ENCODE data around the gene SCN3A.
A peak's percentile ranks its signal among the peaks of the same experiment; 100 is the strongest.

Gene SCN3A

DNA sequence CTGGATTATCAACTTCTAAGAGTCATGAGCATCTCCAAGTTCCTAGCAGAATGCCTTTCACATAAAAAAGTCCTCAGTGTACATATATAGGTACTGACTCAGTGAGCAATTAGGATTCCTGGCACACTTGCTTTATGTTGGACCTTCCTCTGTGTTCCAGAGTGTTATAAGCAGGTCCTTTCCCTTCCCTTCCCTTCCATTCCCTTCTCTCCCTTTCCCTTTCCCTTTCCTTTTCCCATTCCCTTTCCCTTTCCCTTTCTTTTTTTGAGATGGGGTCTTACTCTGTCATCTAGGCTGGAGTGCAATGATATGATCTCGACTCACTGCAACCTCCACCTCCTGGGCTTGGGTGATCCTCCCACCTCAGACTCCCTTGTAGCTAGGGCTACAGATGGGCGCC, 48.7 kb downstream of the SCN3A start:
- Histone ChIP-seq H3K4me1 (ENCODE audit: control insufficient read depth, insufficient read depth, low read length, unreplicated experiment) (no peaks in the 10 kb centered on the region), H3K27me3 (ENCODE audit: insufficient read depth, low read length) (no peaks in the 10 kb centered on the region), H2AFZ (ENCODE audit: low read length, unreplicated experiment) (no peak overlapping the region), H3K27ac (ENCODE audit: low read depth, low read length) (no peak overlapping the region), H3K79me2 (ENCODE audit: control insufficient read depth, insufficient read depth, low read length, unreplicated experiment) (no peaks in the 10 kb centered on the region), H3K36me3 (ENCODE audit: insufficient read depth, low read length) (no peaks in the 10 kb centered on the region), H3K4me3 (ENCODE audit: low read depth, low read length) (no peak overlapping the region)

DNA sequence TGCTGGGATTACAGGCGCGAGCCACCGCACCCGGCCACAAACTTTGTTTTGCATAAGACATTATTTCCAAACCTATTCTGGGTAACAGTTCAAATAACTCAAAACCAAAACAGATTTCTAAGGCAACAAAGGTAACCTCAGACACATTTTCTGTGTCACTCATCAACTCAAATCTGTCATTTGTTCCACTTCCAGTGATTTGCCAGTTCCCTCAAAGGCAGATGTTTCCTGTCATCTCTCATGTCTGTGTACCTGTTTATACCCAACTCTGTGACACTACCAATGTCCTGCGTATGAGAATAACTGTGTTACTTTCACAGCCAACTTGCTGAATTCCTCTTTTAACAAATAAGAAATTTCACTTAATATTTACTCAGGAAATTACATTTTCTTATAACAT, 54.4 kb downstream of the SCN3A start:
- no peak overlapping the region for H3K4me3 ChIP-seq (ENCODE audit: low read depth, low read length)
- H3K27ac ChIP-seq (ENCODE audit: low read depth, low read length) = no peak overlapping the region
- no peaks in the 10 kb centered on the region for H3K27me3 ChIP-seq (ENCODE audit: insufficient read depth, low read length)
- H3K4me1 ChIP-seq (ENCODE audit: control insufficient read depth, insufficient read depth, low read length, unreplicated experiment) = no peaks in the 10 kb centered on the region
- H3K36me3 ChIP-seq (ENCODE audit: insufficient read depth, low read length) = no peaks in the 10 kb centered on the region
- no peaks in the 10 kb centered on the region for H3K79me2 ChIP-seq (ENCODE audit: control insufficient read depth, insufficient read depth, low read length, unreplicated experiment)
- H2AFZ ChIP-seq (ENCODE audit: low read length, unreplicated experiment) = no peak overlapping the region

- Histone ChIP-seq H3K79me2 (ENCODE audit: control insufficient read depth, insufficient read depth, low read length, unreplicated experiment) (no peaks in the 10 kb centered on the region), H3K27me3 (ENCODE audit: insufficient read depth, low read length) (no peaks in the 10 kb centered on the region), H3K4me1 (ENCODE audit: control insufficient read depth, insufficient read depth, low read length, unreplicated experiment) (no peaks in the 10 kb centered on the region), H3K36me3 (ENCODE audit: insufficient read depth, low read length) (no peaks in the 10 kb centered on the region), H2AFZ (ENCODE audit: low read length, unreplicated experiment) (no peak overlapping the region), H3K27ac (ENCODE audit: low read depth, low read length) (no peak overlapping the region), H3K4me3 (ENCODE audit: low read depth, low read length) (no peak overlapping the region)
These were observed 56.4 kb downstream of the SCN3A start for GRCh38 chr2:165147186-165148045.

DNA sequence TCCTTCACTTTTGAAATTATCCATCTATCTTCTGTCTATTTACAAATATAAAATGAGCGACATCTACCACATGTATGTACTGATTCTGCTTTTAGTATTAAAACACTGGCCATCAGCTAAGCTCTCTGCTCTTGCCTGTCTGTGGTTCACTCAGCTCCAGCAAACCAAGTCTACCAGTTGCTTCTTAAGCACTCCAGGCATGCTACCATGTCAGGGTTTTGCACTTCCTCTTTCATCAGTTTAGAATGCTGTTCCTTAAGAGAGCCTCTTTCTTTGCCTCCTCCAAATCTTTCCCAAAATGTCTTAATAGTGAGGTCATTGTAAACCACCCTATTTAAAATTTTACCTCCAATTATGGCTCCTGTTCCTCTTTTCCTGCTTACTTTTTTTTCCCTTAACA, 59.5 kb downstream of the SCN3A start:
- no peaks in the 10 kb centered on the region for H3K4me1 ChIP-seq (ENCODE audit: control insufficient read depth, insufficient read depth, low read length, unreplicated experiment)
- no peak overlapping the region for H3K4me3 ChIP-seq (ENCODE audit: low read depth, low read length)
- H3K27ac ChIP-seq (ENCODE audit: low read depth, low read length) = no peak overlapping the region
- no peaks in the 10 kb centered on the region for H3K27me3 ChIP-seq (ENCODE audit: insufficient read depth, low read length)
- H2AFZ ChIP-seq (ENCODE audit: low read length, unreplicated experiment) = no peak overlapping the region
- H3K36me3 ChIP-seq (ENCODE audit: insufficient read depth, low read length) = no peaks in the 10 kb centered on the region
- no peaks in the 10 kb centered on the region for H3K79me2 ChIP-seq (ENCODE audit: control insufficient read depth, insufficient read depth, low read length, unreplicated experiment)

- Histone ChIP-seq H3K4me3 (ENCODE audit: low read depth, low read length) (no peak overlapping the region), H3K79me2 (ENCODE audit: control insufficient read depth, insufficient read depth, low read length, unreplicated experiment) (no peaks in the 10 kb centered on the region), H3K4me1 (ENCODE audit: control insufficient read depth, insufficient read depth, low read length, unreplicated experiment) (no peaks in the 10 kb centered on the region), H2AFZ (ENCODE audit: low read length, unreplicated experiment) (no peak overlapping the region), H3K27me3 (ENCODE audit: insufficient read depth, low read length) (no peaks in the 10 kb centered on the region), H3K27ac (ENCODE audit: low read depth, low read length) (no peak overlapping the region), H3K36me3 (ENCODE audit: insufficient read depth, low read length) (no peaks in the 10 kb centered on the region)
These were observed 62.1 kb downstream of the SCN3A start for GRCh38 chr2:165141601-165142354.

DNA sequence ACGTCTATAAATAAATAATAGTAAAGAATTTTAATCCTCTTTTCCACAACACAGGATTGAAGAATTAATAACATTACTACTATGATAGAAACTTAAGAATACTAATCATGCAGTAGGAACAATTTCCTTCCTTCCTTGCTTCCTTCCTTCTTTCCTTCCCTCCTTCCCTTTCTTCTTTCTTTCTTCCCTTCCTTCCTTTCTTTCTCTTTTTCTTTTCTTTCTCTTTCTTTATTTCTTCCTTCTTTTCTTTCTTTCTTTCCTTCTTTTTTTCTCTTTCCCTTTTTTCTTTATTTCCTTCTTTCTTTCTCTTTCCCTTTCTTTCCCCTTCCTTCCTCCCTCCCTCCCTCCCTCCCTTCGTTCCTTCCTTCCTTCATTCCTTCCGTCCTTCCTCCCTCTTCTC, 77.6 kb downstream of the SCN3A start:
- Histone ChIP-seq H3K27ac (ENCODE audit: low read depth, low read length) (no peak overlapping the region), H3K4me1 (ENCODE audit: control insufficient read depth, insufficient read depth, low read length, unreplicated experiment) (no peaks in the 10 kb centered on the region), H3K4me3 (ENCODE audit: low read depth, low read length) (no peak overlapping the region), H3K79me2 (ENCODE audit: control insufficient read depth, insufficient read depth, low read length, unreplicated experiment) (no peaks in the 10 kb centered on the region), H3K27me3 (ENCODE audit: insufficient read depth, low read length) (no peaks in the 10 kb centered on the region), H3K36me3 (ENCODE audit: insufficient read depth, low read length) (no peaks in the 10 kb centered on the region), H2AFZ (ENCODE audit: low read length, unreplicated experiment) (no peak overlapping the region)

DNA sequence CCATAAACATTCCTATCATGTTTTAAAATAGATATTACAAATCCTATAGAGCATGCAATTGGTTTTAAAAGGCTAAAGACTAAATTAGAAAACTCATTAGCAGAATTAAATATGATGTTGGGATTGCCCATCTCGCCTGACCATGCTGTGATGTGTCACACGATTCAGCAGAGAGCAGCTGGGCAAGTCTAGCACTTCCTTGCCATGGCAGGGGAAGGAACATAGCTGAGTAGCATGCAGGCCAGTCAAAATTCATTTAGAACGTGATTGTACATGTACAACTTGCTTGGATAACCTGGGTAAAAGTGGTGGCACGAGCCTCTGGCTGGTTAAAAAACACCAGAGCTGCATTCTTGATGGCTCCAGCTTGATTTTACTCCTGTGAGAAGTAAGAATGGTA, 81.3 kb downstream of the SCN3A start:
- H3K4me3 ChIP-seq (ENCODE audit: low read depth, low read length) = no peak overlapping the region
- no peak overlapping the region for H3K27ac ChIP-seq (ENCODE audit: low read depth, low read length)
- H3K4me1 ChIP-seq (ENCODE audit: control insufficient read depth, insufficient read depth, low read length, unreplicated experiment) = peaks cover 6% of the 10 kb centered on the region
- H3K27me3 ChIP-seq (ENCODE audit: insufficient read depth, low read length) = no peaks in the 10 kb centered on the region
- H3K36me3 ChIP-seq (ENCODE audit: insufficient read depth, low read length) = no peaks in the 10 kb centered on the region
- peak overlapping the region; percentile 52 for H2AFZ ChIP-seq (ENCODE audit: low read length, unreplicated experiment)
- no peaks in the 10 kb centered on the region for H3K79me2 ChIP-seq (ENCODE audit: control insufficient read depth, insufficient read depth, low read length, unreplicated experiment)

DNA sequence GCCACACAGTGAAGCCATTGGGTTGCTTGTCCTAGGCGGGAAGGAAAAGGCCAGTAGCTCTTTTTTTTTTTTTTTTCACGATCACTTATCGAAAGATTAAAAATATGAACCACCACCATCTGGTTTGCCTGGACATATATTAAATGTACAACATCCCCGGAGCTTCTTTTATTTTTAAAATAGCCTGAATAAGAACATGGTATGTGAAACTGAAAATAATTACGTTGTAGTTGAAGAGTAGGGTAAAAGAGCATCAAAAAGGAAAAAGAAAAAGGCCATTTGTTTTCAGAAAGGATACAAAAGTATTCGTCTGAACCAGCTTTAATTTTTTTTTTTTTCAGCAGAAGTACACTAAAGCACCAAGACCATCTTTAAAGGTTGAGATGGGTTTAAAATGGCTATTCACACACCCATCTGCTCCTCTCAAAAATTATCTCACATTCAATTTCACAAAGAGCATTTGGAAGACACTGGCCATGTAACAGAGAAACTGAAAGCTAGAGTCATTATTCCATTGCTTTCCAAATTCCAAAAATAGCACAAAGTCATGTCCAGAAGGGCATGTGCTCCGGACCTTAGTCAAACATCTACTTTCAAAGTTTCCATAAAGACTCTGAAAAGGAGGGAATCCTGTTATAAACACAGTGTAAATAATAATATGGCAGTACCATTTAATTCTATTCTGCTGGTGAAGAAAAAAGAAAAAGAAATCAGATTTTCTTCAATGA, 82.9 kb downstream of the SCN3A start:
- peaks cover 6% of the 10 kb centered on the region for H3K4me1 ChIP-seq (ENCODE audit: control insufficient read depth, insufficient read depth, low read length, unreplicated experiment)
- 0 out of 2 replicates have a peak overlapping the region, but pooled peaks have one; percentile 10 for H3K27ac ChIP-seq (ENCODE audit: low read depth, low read length)
- no peaks in the 10 kb centered on the region for H3K79me2 ChIP-seq (ENCODE audit: control insufficient read depth, insufficient read depth, low read length, unreplicated experiment)
- peak overlapping the region; percentile 98 for H2AFZ ChIP-seq (ENCODE audit: low read length, unreplicated experiment)
- H3K27me3 ChIP-seq (ENCODE audit: insufficient read depth, low read length) = no peaks in the 10 kb centered on the region
- H3K4me3 ChIP-seq (ENCODE audit: low read depth, low read length) = peak overlapping the region; percentile 65
- H3K36me3 ChIP-seq (ENCODE audit: insufficient read depth, low read length) = no peaks in the 10 kb centered on the region

DNA sequence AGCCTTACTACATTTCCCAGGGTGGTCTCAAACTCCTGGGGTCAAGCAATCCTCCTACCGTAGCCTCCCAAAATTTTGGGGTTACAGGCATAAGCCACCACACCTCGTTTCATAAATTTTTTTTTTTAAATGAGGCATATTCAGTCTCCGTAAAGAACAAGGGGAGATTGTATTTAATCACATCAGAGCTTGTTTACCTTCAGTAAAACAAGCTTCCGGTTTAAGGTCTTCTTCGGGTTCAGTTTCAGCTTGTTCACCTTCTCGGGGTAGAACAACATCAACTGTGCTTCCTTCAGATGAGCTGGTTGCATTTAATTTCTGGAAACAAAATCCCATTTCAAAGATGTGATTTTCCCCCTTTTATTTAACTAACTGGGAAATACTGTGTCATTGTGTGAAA, 88.6 kb downstream of the SCN3A start:
- no peaks in the 10 kb centered on the region for H3K27me3 ChIP-seq (ENCODE audit: insufficient read depth, low read length)
- H3K4me1 ChIP-seq (ENCODE audit: control insufficient read depth, insufficient read depth, low read length, unreplicated experiment) = peaks cover 20% of the 10 kb centered on the region
- no peaks in the 10 kb centered on the region for H3K79me2 ChIP-seq (ENCODE audit: control insufficient read depth, insufficient read depth, low read length, unreplicated experiment)
- H3K4me3 ChIP-seq (ENCODE audit: low read depth, low read length) = no peak overlapping the region
- H3K36me3 ChIP-seq (ENCODE audit: insufficient read depth, low read length) = no peaks in the 10 kb centered on the region
- H2AFZ ChIP-seq (ENCODE audit: low read length, unreplicated experiment) = no peak overlapping the region
- no peak overlapping the region for H3K27ac ChIP-seq (ENCODE audit: low read depth, low read length)

- Histone ChIP-seq H3K27ac (ENCODE audit: low read depth, low read length) (peak overlapping the region; percentile 65), H3K36me3 (ENCODE audit: insufficient read depth, low read length) (no peaks in the 10 kb centered on the region), H3K27me3 (ENCODE audit: insufficient read depth, low read length) (no peaks in the 10 kb centered on the region), H3K79me2 (ENCODE audit: control insufficient read depth, insufficient read depth, low read length, unreplicated experiment) (no peaks in the 10 kb centered on the region), H3K4me1 (ENCODE audit: control insufficient read depth, insufficient read depth, low read length, unreplicated experiment) (peaks cover 20% of the 10 kb centered on the region), H3K4me3 (ENCODE audit: low read depth, low read length) (peak overlapping the region; percentile 50), H2AFZ (ENCODE audit: low read length, unreplicated experiment) (peak overlapping the region; percentile 21)
These were observed 89.4 kb downstream of the SCN3A start for GRCh38 chr2:165114346-165114939.
